H9 (cell line): ENCODE data around the gene RAB5A. TPM values are rescaled to one million over a fixed set of nuclear protein-coding genes. Genes with fewer than 3 reads are reported as not detected.

Experiments used
- DNase-seq: peaks from one replicate; pipeline ENCODE4 v3.0.0-alpha.2; 2017
- H2AFZ ChIP-seq: one replicate; pipeline ENCODE4 v1.6.1; 2013; ENCODE audit warnings: mild to moderate bottlenecking, low read length, control low read depth, moderate library complexity
- H2AK5ac ChIP-seq: 2 replicates; pipeline ENCODE4 v1.6.1; 2013; ENCODE audit warnings: low read length, control low read depth, mixed read lengths; ENCODE audit not compliant: insufficient read length
- H2BK120ac ChIP-seq: one replicate; pipeline ENCODE4 v1.6.1; 2013; ENCODE audit warnings: low read depth, mild to moderate bottlenecking, low read length, control low read depth, inconsistent platforms; ENCODE audit not compliant: poor library complexity, severe bottlenecking
- H2BK12ac ChIP-seq: 2 replicates; pipeline ENCODE4 v1.6.1; 2013; ENCODE audit warnings: low read length, control low read depth, mixed read lengths, low read depth; ENCODE audit not compliant: insufficient read length
- H2BK15ac ChIP-seq: 2 replicates; pipeline ENCODE4 v1.6.1; 2013; ENCODE audit warnings: low read depth, low read length, control low read depth
- H2BK20ac ChIP-seq: one replicate; pipeline ENCODE4 v1.6.1; 2013; ENCODE audit warnings: low read depth, mild to moderate bottlenecking, low read length, control low read depth, inconsistent platforms; ENCODE audit not compliant: poor library complexity, severe bottlenecking
- H2BK5ac ChIP-seq: 2 replicates; pipeline ENCODE4 v1.6.1; 2013; ENCODE audit warnings: low read length, control low read depth, mixed read lengths; ENCODE audit not compliant: insufficient read length
- H3K14ac ChIP-seq: 2 replicates; pipeline ENCODE4 v1.6.1; 2013; ENCODE audit warnings: low read length, control low read depth; ENCODE audit not compliant: insufficient read depth
- H3K18ac ChIP-seq: 2 replicates; pipeline ENCODE4 v1.6.1; 2013; ENCODE audit warnings: low read depth, mild to moderate bottlenecking, mixed read lengths, low read length, control low read depth; ENCODE audit not compliant: insufficient read length
- H3K23ac ChIP-seq: 2 replicates; pipeline ENCODE4 v1.6.1; 2013; ENCODE audit warnings: low read length, control low read depth, mixed read lengths, low read depth; ENCODE audit not compliant: insufficient read length
- H3K23me2 ChIP-seq: 2 replicates; pipeline ENCODE4 v1.6.1; 2013; ENCODE audit warnings: low read depth, mild to moderate bottlenecking, mixed read lengths, low read length, control low read depth; ENCODE audit not compliant: insufficient read length, poor library complexity, severe bottlenecking
- H3K27ac ChIP-seq: 2 replicates; pipeline ENCODE4 v1.5.1; 2013; ENCODE audit warnings: low read length, control low read depth, mixed read lengths, low read depth; ENCODE audit not compliant: insufficient read length
- H3K27me3 ChIP-seq: 2 replicates; pipeline ENCODE4 v1.6.1; 2013; ENCODE audit warnings: low read length, control low read depth, inconsistent platforms; ENCODE audit not compliant: insufficient read depth
- H3K4ac ChIP-seq: 2 replicates; pipeline ENCODE4 v1.6.1; 2013; ENCODE audit warnings: low read depth, mild to moderate bottlenecking, control low read depth, inconsistent platforms, low read length, moderate library complexity
- H3K4me1 ChIP-seq: 2 replicates; pipeline ENCODE4 v1.6.1; 2013; ENCODE audit warnings: low read length, control low read depth, inconsistent platforms; ENCODE audit not compliant: insufficient read depth
- H3K4me2 ChIP-seq: 2 replicates; pipeline ENCODE4 v1.6.1; 2013; ENCODE audit warnings: low read length, control low read depth, mixed read lengths; ENCODE audit not compliant: insufficient read length, insufficient read depth
- H3K56ac ChIP-seq: 2 replicates; pipeline ENCODE4 v1.6.1; 2013; ENCODE audit warnings: low read depth, mild to moderate bottlenecking, mixed read lengths, low read length, control low read depth; ENCODE audit not compliant: insufficient read length
- H3K79me1 ChIP-seq: 2 replicates; pipeline ENCODE4 v1.6.1; 2013; ENCODE audit warnings: low read depth, mild to moderate bottlenecking, moderate library complexity, low read length, control low read depth, inconsistent platforms; ENCODE audit not compliant: insufficient read depth, poor library complexity, severe bottlenecking
- H3K79me2 ChIP-seq: 2 replicates; pipeline ENCODE4 v1.6.1; 2013; ENCODE audit warnings: low read length, control low read depth, inconsistent platforms; ENCODE audit not compliant: insufficient read depth
- H3K9ac ChIP-seq: 2 replicates; pipeline ENCODE4 v1.6.1; 2013; ENCODE audit warnings: low read length, control low read depth, mixed read lengths; ENCODE audit not compliant: insufficient read length; ENCODE audit errors: extremely low read depth
- H3K9me3 ChIP-seq: one replicate; pipeline ENCODE4 v1.6.1; 2013; ENCODE audit warnings: low read depth, low read length, inconsistent platforms; ENCODE audit not compliant: control insufficient read depth
- H3T11ph ChIP-seq: one replicate; pipeline ENCODE4 v1.6.1; 2013; ENCODE audit warnings: mild to moderate bottlenecking, low read length, control low read depth, inconsistent platforms
- H4K20me1 ChIP-seq: one replicate; pipeline ENCODE4 v1.6.1; 2013; ENCODE audit not compliant: control insufficient read depth, insufficient read length, insufficient read depth
- H4K5ac ChIP-seq: 2 replicates; pipeline ENCODE4 v1.6.1; 2013; ENCODE audit warnings: low read depth, mild to moderate bottlenecking, mixed read lengths, low read length, control low read depth; ENCODE audit not compliant: insufficient read length
- H4K8ac ChIP-seq: replicated peaks from 2 replicates; pipeline ENCODE4 v1.6.1; 2013; ENCODE audit warnings: low read length, control low read depth, mixed read lengths, low read depth; ENCODE audit not compliant: insufficient read length
- H4K91ac ChIP-seq: 2 replicates; pipeline ENCODE4 v1.6.1; 2013; ENCODE audit warnings: low read depth, mild to moderate bottlenecking, moderate library complexity, mixed read lengths, low read length, control low read depth; ENCODE audit not compliant: insufficient read length
- H3K27ac Mint-ChIP-seq, 3 experiments: 2 replicates in 2 of 3; 3 replicates in 1 of 3; pipeline ENCODE4 v1.8.0; 2020 to 2021; ENCODE audit warnings: mixed read lengths in 3 of 3, mild to moderate bottlenecking in 1 of 3, moderate library complexity in 1 of 3
- H3K27me3 Mint-ChIP-seq: 2 replicates; pipeline ENCODE4 v1.8.0; 2021; ENCODE audit warnings: low read depth, mild to moderate bottlenecking, moderate library complexity, mixed read lengths
- H3K36me3 Mint-ChIP-seq, 3 experiments: 2 replicates in 2 of 3; 3 replicates in 1 of 3; pipeline ENCODE4 v1.8.0; 2020 to 2021; ENCODE audit warnings: low read depth in 3 of 3, mixed read lengths in 3 of 3; ENCODE audit not compliant: insufficient read depth in 1 of 3
- H3K4me1 Mint-ChIP-seq, 2 experiments: 2 replicates each; pipeline ENCODE4 v1.8.0; 2020; ENCODE audit warnings: mixed read lengths in 2 of 2
- H3K4me3 Mint-ChIP-seq, 2 experiments: 2 replicates in 1 of 2; 3 replicates in 1 of 2; pipeline ENCODE4 v1.8.0; 2020 to 2021; ENCODE audit warnings: mild to moderate bottlenecking in 2 of 2, mixed read lengths in 2 of 2, moderate library complexity in 1 of 2
- H3K9me3 Mint-ChIP-seq, 2 experiments: 2 replicates in 1 of 2; 3 replicates in 1 of 2; pipeline ENCODE4 v1.8.0; 2020; ENCODE audit warnings: mild to moderate bottlenecking in 2 of 2, mixed read lengths in 2 of 2, moderate library complexity in 1 of 2
- WGBS: extraction: QIAGEN DNeasy Blood & Tissue Kit; methylation state at CpG from one replicate; pipeline ENCODE4 v1.1.7; 2013; ENCODE audit warnings: missing lambda C conversion rate, low lambda C conversion rate, mixed read lengths; ENCODE audit not compliant: insufficient read length; ENCODE audit errors: extremely low coverage; 5-methylcytosine and 5-hydroxymethylcytosine counted together
- total RNA-seq: library from RNA; stranded (reverse); gene quantifications from 2 replicates; pipeline ENCODE4 v1.2.1, GENCODE V29; 2021
- TF ChIP-seq, protein P1 (sequence below): fragments of 200-600 bp; sonication (generic); conservative IDR thresholded peaks from 3 replicates; pipeline ENCODE4 v1.8.0; 2021; ENCODE audit warnings: antibody characterized with exemption, mild to moderate bottlenecking

The RAB5A gene
- total RNA-seq, 1 experiment from 2014 or later: 84.8 TPM

DNA sequence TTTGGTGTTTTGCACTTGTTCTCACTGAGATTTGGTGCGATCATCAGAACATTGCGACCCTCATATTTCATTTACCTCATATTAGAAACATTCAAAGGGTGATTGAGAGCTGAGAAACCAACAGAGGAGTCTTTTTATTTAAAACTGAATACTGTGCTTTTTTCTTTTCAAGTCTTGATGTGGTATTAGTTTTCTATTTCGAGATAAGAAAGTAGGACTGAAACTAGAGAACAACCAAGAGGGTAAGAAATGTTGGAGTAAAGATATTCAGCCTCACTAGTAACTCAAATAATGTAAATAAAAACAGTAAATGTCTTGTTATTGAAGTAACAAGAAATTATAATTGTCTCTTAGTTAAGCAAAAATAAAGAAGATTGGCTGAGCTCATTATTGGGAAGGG is 39.4 kb upstream of the RAB5A start:
- TF ChIP-seq, protein P1, sequence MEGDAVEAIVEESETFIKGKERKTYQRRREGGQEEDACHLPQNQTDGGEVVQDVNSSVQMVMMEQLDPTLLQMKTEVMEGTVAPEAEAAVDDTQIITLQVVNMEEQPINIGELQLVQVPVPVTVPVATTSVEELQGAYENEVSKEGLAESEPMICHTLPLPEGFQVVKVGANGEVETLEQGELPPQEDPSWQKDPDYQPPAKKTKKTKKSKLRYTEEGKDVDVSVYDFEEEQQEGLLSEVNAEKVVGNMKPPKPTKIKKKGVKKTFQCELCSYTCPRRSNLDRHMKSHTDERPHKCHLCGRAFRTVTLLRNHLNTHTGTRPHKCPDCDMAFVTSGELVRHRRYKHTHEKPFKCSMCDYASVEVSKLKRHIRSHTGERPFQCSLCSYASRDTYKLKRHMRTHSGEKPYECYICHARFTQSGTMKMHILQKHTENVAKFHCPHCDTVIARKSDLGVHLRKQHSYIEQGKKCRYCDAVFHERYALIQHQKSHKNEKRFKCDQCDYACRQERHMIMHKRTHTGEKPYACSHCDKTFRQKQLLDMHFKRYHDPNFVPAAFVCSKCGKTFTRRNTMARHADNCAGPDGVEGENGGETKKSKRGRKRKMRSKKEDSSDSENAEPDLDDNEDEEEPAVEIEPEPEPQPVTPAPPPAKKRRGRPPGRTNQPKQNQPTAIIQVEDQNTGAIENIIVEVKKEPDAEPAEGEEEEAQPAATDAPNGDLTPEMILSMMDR: no peak
- no peak overlapping the region; a peak in 2 of 7 replicates for H3K27ac Mint-ChIP-seq
- peaks cover 0 to 3% of the 10 kb centered on the region in 2 experiments; a peak in 2 of 5 replicates for H3K9me3 Mint-ChIP-seq
- Histone ChIP-seq H3K9me3 (no peaks in the 10 kb centered on the region), H2AK5ac (no peak overlapping the region), H3K4ac (no peak overlapping the region), H2BK12ac (no peak overlapping the region), H4K91ac (no peak overlapping the region), H4K5ac (no peak overlapping the region), H3K9ac (no peak overlapping the region), H3K14ac (no peak overlapping the region), H3K23ac (no peak overlapping the region), H3K56ac (no peak overlapping the region), H3K79me2 (no peaks in the 10 kb centered on the region), H3K27ac (no peak overlapping the region), H2AFZ (no peak overlapping the region), H4K20me1 (no peaks in the 10 kb centered on the region), H3K79me1 (no peaks in the 10 kb centered on the region), H2BK5ac (no peak overlapping the region), H3K18ac (no peak overlapping the region), H2BK15ac (no peak overlapping the region), H3T11ph (no peak overlapping the region), H2BK120ac (no peak overlapping the region), H3K27me3 (no peaks in the 10 kb centered on the region), H3K4me1 (0 out of 2 replicates have a peak, but pooled peaks cover 2% of the 10 kb centered on the region), H2BK20ac (no peak overlapping the region), H4K8ac (no peak overlapping the region), H3K23me2 (no peaks in the 10 kb centered on the region), H3K4me2 (no peak overlapping the region)
- no peak overlapping the region for H3K4me3 Mint-ChIP-seq
- H3K4me1 Mint-ChIP-seq: peaks cover 6 to 7% of the 10 kb centered on the region in 2 experiments
- no peak for DNase-seq
- no CpG with 5 or more reads among the region's 3 CpGs for WGBS
- no peaks in the 10 kb centered on the region for H3K36me3 Mint-ChIP-seq
- H3K27me3 Mint-ChIP-seq: no peaks in the 10 kb centered on the region
